Activated CD8-positive, alpha-beta T cell treated with anti-CD3 and anti-CD28 coated beads for 36 hours (primary cell): Measurements from ENCODE around the gene GRAPL. TPM values are rescaled to one million over a fixed set of nuclear protein-coding genes. Genes with fewer than 3 reads are reported as not detected.
"Not testable (repeated sequence)": the region's sequence is repeated elsewhere in the genome, so short reads cannot be mapped to it uniquely, and the experiment has no call there.

Source experiments
- ATAC-seq: fragments of 200-7000 bp; cut with Tn5 transposase; one replicate; pipeline ENCODE4 v1.10.0; 2021; ENCODE audit warnings: mild to moderate bottlenecking, moderate library complexity
- CTCF ChIA-PET: fragments of 350-600 bp; sonication (Branson Sonifier 250); formaldehyde crosslinking; loops from one replicate; lab custom pipeline; 2021; ENCODE audit warnings: antibody characterized with exemption; lab: Charles Lee
- POLR2A ChIA-PET: fragments of 350-600 bp; sonication (Branson Sonifier 250); formaldehyde crosslinking; loops from one replicate; lab custom pipeline; 2021; ENCODE audit warnings: antibody characterized with exemption; lab: Charles Lee
- DNase-seq: peaks from one replicate; pipeline ENCODE4 v3.0.0-alpha.2; 2020
- H3K27ac Mint-ChIP-seq: one replicate; pipeline ENCODE4 v1.8.0; 2021; ENCODE audit warnings: mild to moderate bottlenecking, mixed read lengths
- H3K27me3 Mint-ChIP-seq: one replicate; pipeline ENCODE4 v1.8.0; 2021; ENCODE audit warnings: mixed read lengths
- H3K36me3 Mint-ChIP-seq: one replicate; pipeline ENCODE4 v1.8.0; 2021; ENCODE audit warnings: low read depth, mixed read lengths
- H3K4me1 Mint-ChIP-seq: one replicate; pipeline ENCODE4 v1.8.0; 2021; ENCODE audit warnings: low read depth, mixed read lengths
- H3K4me3 Mint-ChIP-seq: one replicate; pipeline ENCODE4 v1.8.0; 2021; ENCODE audit warnings: mild to moderate bottlenecking, moderate library complexity, mixed read lengths
- H3K9me3 Mint-ChIP-seq: one replicate; pipeline ENCODE4 v1.8.0; 2021; ENCODE audit warnings: mixed read lengths
- intact Hi-C: fragments of 100-400 bp; cut with micrococcal nuclease; formaldehyde crosslinking; loops from one replicate; pipeline ENCODE4 v1.10.0; 2022
- total RNA-seq, 2 experiments: library from RNA; stranded (reverse); gene quantifications; one replicate each; pipeline ENCODE4 v1.2.3, GENCODE V29; 2021

Gene GRAPL
- total RNA-seq, 2 experiments from 2014 or later: 5.1 to 6.5 TPM

DNA sequence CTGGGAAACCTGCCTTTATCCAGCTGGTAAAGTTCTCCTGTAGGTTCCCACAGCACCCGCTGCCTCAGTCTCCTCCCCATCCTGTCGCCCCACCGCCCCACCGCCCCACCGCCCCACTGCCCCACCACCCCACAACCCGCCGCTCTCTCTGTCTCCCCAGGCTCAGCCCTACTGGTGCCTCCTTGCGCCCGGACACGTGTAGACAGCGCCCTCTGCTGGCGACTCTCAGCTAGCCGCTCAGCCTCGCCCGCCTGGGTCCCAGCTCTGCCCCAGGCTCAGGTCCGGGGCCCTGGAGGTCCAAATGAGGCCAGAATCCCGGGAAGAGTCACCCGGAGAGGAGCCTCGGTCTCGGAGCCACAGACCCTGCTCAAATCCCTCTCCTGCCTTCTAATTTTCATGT is 48.0 kb downstream of the GRAPL start:
- CTCF ChIA-PET, POLR2A ChIA-PET, H3K27me3 Mint-ChIP-seq: not testable (repeated sequence)

DNA sequence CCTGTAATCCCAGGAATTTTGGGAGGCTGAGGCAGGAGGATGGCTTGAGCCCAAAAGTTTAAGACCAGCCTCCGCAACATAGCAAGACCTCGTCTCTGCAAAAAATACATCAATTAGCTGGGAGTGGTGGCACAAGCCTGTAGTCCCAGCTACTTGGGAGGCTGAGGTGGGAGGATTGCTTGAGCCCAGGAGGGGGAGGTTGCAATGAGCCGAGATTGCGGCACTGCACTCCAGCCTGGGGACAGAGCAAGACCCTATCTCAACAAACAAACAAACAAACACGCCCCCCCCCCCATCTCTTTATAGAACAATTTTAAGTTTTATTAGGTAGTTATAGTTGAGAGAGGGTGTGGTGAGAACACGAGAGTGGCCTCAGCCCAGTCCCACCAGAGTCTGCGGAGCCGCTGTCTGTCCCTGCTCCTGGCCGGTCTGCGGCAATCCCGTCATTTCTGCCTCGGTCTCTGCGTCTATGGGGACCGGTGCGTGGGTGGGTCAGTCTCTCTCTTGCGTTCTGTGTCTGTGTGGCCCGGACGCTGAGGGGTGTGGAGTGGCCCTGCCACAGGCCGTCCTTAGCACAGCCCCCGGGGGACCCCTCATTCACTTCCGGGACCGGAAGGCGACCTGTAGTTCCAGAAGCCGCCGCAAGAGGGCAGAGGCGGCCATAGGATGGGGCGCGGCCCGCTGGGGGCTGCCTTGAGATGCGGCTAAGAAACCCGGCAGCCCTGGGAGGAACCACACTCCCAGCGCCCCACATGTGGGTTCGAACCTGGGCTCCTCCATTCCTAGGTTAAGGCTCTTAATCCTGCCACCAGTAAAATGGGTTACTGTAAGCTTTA is 53.9 kb downstream of the GRAPL start:
- H3K4me3 Mint-ChIP-seq, POLR2A ChIA-PET, H3K27me3 Mint-ChIP-seq, DNase-seq, H3K4me1 Mint-ChIP-seq, H3K36me3 Mint-ChIP-seq, intact Hi-C loops, CTCF ChIA-PET, H3K27ac Mint-ChIP-seq, H3K9me3 Mint-ChIP-seq: not testable (repeated sequence)
- peak; percentile 99 for ATAC-seq

More for the DNA sequence above, 48.0 kb downstream of the GRAPL start:
- DNase-seq, H3K4me3 Mint-ChIP-seq, H3K4me1 Mint-ChIP-seq, H3K9me3 Mint-ChIP-seq, H3K27ac Mint-ChIP-seq, H3K36me3 Mint-ChIP-seq, intact Hi-C loops: not testable (repeated sequence)
- ATAC-seq: peak; percentile 99

DNA sequence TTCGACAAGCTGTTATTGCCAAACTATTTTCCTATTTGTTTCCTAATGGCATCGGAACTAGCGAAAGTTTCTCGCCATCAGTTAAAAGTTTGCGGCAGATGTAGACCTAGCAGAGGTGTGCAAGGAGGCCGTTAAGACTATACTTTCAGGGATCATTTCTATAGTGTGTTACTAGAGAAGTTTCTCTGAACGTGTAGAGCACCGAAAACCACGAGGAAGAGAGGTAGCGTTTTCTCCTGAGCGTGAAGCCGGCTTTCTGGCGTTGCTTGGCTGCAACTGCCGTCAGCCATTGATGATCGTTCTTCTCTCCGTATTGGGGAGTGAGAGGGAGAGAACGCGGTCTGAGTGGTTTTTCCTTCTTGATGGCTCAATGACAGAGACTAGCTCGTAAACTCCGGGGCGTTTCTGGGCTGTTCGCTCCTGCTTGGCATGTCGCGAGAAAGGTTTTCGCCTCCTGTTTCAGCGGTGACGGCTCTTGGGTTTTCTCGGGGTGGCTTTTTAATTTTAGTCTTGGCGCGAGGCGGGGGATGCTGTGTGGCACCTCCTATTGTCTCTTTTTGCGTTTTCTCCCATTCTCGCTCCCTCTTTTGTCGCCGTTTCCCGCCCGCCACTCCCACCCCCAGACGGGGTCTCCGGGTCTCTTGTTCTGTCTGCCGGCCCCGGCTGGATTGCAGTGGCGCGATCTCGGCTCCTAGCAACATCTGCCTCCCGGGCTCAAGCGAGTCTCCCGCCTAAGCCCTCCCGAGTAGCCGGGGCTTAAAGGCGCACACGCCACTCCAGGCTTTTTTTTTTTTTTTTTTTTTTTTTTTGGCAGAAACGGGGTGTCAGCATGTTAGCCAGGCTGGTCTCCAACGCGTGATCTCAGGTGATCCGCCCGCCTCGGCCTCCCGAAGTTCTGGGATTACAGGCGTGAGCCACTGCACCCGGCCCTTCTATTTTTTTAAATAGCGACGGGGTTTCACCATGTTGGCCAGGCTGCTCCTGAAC is 60.8 kb downstream of the GRAPL start:
- H3K4me3 Mint-ChIP-seq, DNase-seq, H3K9me3 Mint-ChIP-seq, H3K4me1 Mint-ChIP-seq, CTCF ChIA-PET, intact Hi-C loops, H3K36me3 Mint-ChIP-seq, H3K27me3 Mint-ChIP-seq, POLR2A ChIA-PET, H3K27ac Mint-ChIP-seq: not testable (repeated sequence)
- peak; percentile 45 for ATAC-seq

DNA sequence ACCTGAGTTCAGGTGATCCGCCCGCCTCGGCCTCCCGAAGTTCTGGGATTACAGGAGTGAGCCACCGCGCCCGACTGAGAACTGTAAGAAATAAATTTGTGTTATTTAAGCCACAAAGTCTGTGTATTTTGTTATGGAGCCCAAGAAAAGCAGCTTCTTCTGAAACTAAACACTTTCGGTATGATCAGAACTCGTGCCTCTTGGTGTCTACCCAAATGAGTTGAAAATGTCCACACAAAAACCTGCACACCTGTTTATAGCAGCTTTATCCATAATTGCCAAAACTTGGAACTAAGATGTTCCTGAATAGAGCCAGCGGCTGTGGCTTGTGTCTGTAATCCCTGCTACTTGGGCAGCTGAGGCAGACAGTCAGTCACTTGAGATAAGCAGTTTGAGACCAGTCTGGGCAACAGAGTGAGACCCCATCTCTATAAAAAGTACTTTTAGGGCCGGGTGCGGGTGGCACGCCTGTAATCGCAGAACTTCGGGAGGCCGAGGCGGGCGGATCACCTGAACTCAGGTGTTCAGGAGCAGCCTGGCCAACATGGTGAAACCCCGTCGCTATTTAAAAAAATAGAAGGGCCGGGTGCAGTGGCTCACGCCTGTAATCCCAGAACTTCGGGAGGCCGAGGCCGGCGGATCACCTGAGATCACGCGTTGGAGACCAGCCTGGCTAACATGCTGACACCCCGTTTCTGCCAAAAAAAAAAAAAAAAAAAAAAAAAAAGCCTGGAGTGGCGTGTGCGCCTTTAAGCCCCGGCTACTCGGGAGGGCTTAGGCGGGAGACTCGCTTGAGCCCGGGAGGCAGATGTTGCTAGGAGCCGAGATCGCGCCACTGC is 61.7 kb downstream of the GRAPL start:
- DNase-seq, POLR2A ChIA-PET, H3K27ac Mint-ChIP-seq, CTCF ChIA-PET, H3K4me3 Mint-ChIP-seq, H3K9me3 Mint-ChIP-seq, H3K27me3 Mint-ChIP-seq, H3K4me1 Mint-ChIP-seq, H3K36me3 Mint-ChIP-seq, intact Hi-C loops: not testable (repeated sequence)
- peak; percentile 73 for ATAC-seq

DNA sequence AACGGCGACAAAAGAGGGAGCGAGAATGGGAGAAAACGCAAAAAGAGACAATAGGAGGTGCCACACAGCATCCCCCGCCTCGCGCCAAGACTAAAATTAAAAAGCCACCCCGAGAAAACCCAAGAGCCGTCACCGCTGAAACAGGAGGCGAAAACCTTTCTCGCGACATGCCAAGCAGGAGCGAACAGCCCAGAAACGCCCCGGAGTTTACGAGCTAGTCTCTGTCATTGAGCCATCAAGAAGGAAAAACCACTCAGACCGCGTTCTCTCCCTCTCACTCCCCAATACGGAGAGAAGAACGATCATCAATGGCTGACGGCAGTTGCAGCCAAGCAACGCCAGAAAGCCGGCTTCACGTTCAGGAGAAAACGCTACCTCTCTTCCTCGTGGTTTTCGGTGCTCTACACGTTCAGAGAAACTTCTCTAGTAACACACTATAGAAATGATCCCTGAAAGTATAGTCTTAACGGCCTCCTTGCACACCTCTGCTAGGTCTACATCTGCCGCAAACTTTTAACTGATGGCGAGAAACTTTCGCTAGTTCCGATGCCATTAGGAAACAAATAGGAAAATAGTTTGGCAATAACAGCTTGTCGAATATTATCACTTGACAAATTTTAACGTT is 62.5 kb downstream of the GRAPL start:
- H3K4me3 Mint-ChIP-seq, H3K27me3 Mint-ChIP-seq, CTCF ChIA-PET, H3K9me3 Mint-ChIP-seq, H3K4me1 Mint-ChIP-seq, H3K36me3 Mint-ChIP-seq, intact Hi-C loops, POLR2A ChIA-PET, DNase-seq, H3K27ac Mint-ChIP-seq: not testable (repeated sequence)
- ATAC-seq: peak; percentile 6

DNA sequence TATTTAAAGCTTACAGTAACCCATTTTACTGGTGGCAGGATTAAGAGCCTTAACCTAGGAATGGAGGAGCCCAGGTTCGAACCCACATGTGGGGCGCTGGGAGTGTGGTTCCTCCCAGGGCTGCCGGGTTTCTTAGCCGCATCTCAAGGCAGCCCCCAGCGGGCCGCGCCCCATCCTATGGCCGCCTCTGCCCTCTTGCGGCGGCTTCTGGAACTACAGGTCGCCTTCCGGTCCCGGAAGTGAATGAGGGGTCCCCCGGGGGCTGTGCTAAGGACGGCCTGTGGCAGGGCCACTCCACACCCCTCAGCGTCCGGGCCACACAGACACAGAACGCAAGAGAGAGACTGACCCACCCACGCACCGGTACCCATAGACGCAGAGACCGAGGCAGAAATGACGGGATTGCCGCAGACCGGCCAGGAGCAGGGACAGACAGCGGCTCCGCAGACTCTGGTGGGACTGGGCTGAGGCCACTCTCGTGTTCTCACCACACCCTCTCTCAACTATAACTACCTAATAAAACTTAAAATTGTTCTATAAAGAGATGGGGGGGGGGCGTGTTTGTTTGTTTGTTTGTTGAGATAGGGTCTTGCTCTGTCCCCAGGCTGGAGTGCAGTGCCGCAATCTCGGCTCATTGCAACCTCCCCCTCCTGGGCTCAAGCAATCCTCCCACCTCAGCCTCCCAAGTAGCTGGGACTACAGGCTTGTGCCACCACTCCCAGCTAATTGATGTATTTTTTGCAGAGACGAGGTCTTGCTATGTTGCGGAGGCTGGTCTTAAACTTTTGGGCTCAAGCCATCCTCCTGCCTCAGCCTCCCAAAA is 69.2 kb downstream of the GRAPL start:
- H3K4me1 Mint-ChIP-seq, H3K27ac Mint-ChIP-seq, CTCF ChIA-PET, POLR2A ChIA-PET, intact Hi-C loops, H3K9me3 Mint-ChIP-seq, H3K36me3 Mint-ChIP-seq, H3K27me3 Mint-ChIP-seq, H3K4me3 Mint-ChIP-seq: not testable (repeated sequence)
- peak; percentile 15 for DNase-seq
- peak; percentile 99 for ATAC-seq

DNA sequence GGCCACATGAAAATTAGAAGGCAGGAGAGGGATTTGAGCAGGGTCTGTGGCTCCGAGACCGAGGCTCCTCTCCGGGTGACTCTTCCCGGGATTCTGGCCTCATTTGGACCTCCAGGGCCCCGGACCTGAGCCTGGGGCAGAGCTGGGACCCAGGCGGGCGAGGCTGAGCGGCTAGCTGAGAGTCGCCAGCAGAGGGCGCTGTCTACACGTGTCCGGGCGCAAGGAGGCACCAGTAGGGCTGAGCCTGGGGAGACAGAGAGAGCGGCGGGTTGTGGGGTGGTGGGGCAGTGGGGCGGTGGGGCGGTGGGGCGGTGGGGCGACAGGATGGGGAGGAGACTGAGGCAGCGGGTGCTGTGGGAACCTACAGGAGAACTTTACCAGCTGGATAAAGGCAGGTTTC is 75.1 kb downstream of the GRAPL start:
- H3K4me3 Mint-ChIP-seq, H3K9me3 Mint-ChIP-seq, DNase-seq, POLR2A ChIA-PET, H3K36me3 Mint-ChIP-seq, H3K4me1 Mint-ChIP-seq, H3K27ac Mint-ChIP-seq, H3K27me3 Mint-ChIP-seq, intact Hi-C loops, CTCF ChIA-PET: not testable (repeated sequence)
- ATAC-seq: peak; percentile 99

DNA sequence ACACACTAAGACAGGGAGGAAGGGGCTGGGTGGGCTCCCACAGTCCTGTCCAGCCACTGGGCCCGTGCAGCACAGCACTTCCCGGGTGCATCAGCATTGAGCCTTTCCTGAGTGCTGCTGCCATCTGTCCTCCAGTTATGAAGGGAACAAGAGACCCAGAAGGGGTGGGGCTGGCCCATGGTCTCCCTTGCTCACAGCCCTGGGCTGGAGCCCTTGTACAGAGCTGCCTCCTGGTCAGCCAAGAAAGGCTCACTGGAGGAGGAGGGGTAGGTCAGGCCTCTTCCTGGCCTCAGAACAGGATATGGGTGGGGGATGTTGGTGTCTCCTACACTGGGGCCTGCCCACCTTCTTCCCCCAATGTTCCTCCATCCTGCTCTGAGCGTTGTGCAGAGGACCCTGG is 76.0 kb downstream of the GRAPL start:
- CTCF ChIA-PET, H3K4me3 Mint-ChIP-seq, POLR2A ChIA-PET, H3K4me1 Mint-ChIP-seq, H3K27ac Mint-ChIP-seq, H3K36me3 Mint-ChIP-seq, DNase-seq, ATAC-seq, intact Hi-C loops, H3K27me3 Mint-ChIP-seq, H3K9me3 Mint-ChIP-seq: not testable (repeated sequence)
